ENCODE data around the gene IGFBP2.

The IGFBP2 gene

GRCh38 chr2:216616083-216616678 lies 17.0 kb upstream of the IGFBP2 start:
- no peak for DNase-seq

- no peak for DNase-seq
These were observed 15.9 kb upstream of the IGFBP2 start for GRCh38 chr2:216617159-216617815.

- DNase-seq: no peak
These were observed 14.4 kb upstream of the IGFBP2 start for GRCh38 chr2:216618785-216619184.

- DNase-seq: peak; percentile 65 to 81
These were observed 13.5 kb upstream of the IGFBP2 start for GRCh38 chr2:216619411-216620393.

GRCh38 chr2:216620786-216621185 lies 12.4 kb upstream of the IGFBP2 start:
- no peak for DNase-seq

GRCh38 chr2:216621292-216621691 lies 11.9 kb upstream of the IGFBP2 start:
- no peak for DNase-seq

- DNase-seq: no peak
These were observed 10.7 kb upstream of the IGFBP2 start for GRCh38 chr2:216622526-216622925.

GRCh38 chr2:216624251-216624650 lies 9.0 kb upstream of the IGFBP2 start:
- DNase-seq: no peak

GRCh38 chr2:216626168-216626874 lies 6.9 kb upstream of the IGFBP2 start:
- no peak for DNase-seq

GRCh38 chr2:216626875-216627245 lies 6.4 kb upstream of the IGFBP2 start:
- DNase-seq: no peak

- no peak for DNase-seq
These were observed 3.4 kb upstream of the IGFBP2 start for GRCh38 chr2:216629784-216630183.

- no peak for DNase-seq
These were observed 771 bp upstream of the IGFBP2 start for GRCh38 chr2:216632346-216632951.

GRCh38 chr2:216633616-216634369 lies 573 bp downstream of the IGFBP2 start:
- no peak for DNase-seq

GRCh38 chr2:216634370-216635148 lies 1.3 kb downstream of the IGFBP2 start:
- DNase-seq: peak in 1 of 2 donors; percentile 5

GRCh38 chr2:216635171-216635570 lies 2.0 kb downstream of the IGFBP2 start:
- no peak for DNase-seq

GRCh38 chr2:216635701-216636550 lies 2.7 kb downstream of the IGFBP2 start:
- no peak for DNase-seq

GRCh38 chr2:216636551-216637450 lies 3.6 kb downstream of the IGFBP2 start:
- DNase-seq: peak; percentile 68 to 78

- no peak for DNase-seq
These were observed 4.3 kb downstream of the IGFBP2 start for GRCh38 chr2:216637472-216637871.
